K562 (cell line): ENCODE data around the gene LRRC1. TPM values are rescaled to one million over a fixed set of nuclear protein-coding genes. Genes with fewer than 3 reads are reported as not detected.

Experiments used
- ATAC-seq: fragments of 200-7000 bp; cut with Tn5 transposase; 3 replicates; pipeline ENCODE4 v1.9.1; 2020; ENCODE audit warnings: moderate library complexity
- BruUV-seq: library from RNA; stranded (reverse); fragments of 400-500 nt; replicated peaks from 2 replicates; lab custom pipeline; 2021; lab: Mats Ljungman, UMichigan
- CTCF ChIA-PET: fragments of 300-600 bp; formaldehyde crosslinking; extraction: SDS; loops from one replicate; lab custom pipeline; 2021; ENCODE audit warnings: low intra/inter-chr PET ratio; lab: Yijun Ruan, JAX
- POLR2A ChIA-PET: fragments of 300-600, 350-650 bp; sonication (Branson Sonifier 250); formaldehyde crosslinking; extraction: SDS; loops from one replicate; lab custom pipeline; 2021; ENCODE audit warnings: antibody characterized with exemption, inconsistent platforms; lab: Yijun Ruan, JAX
- DNase-seq, 4 experiments: peaks; one replicate each; pipeline versions ENCODE4 v3.0.0 to v3.0.0-alpha.2; 2011 to 2018; ENCODE audit warnings: low spot score in 3 of 4, mixed read lengths in 3 of 4; ENCODE audit errors: extremely low read depth in 1 of 4
- FAIRE-seq: peaks from 2 replicates; lab custom pipeline; 2011; peaks lifted over from hg19 to GRCh38; lab: Jason Lieb, UNC
- H2AFZ ChIP-seq: 2 replicates; pipeline ENCODE4 v1.6.0; 2011; ENCODE audit warnings: low read depth, low read length, control low read depth, inconsistent platforms
- H3K27ac ChIP-seq: fragments of 200-600 bp; 3 replicates; pipeline ENCODE4 v1.8.0; 2011; ENCODE audit warnings: low read depth, mild to moderate bottlenecking, control low read depth, inconsistent platforms, low read length, moderate library complexity, mixed read lengths; ENCODE audit errors: extremely low read depth
- H3K27me3 ChIP-seq, 2 experiments: fragments of 300-600 bp in 1 of 2; 2 replicates in 1 of 2; 3 replicates in 1 of 2; pipeline versions ENCODE4 v1.6.0 to v1.8.0; 2011; ENCODE audit warnings: inconsistent platforms in 2 of 2, low read length in 2 of 2, mild to moderate bottlenecking in 1 of 2, mixed read lengths in 1 of 2, moderate library complexity in 1 of 2; ENCODE audit not compliant: control insufficient read depth in 2 of 2, insufficient read depth in 2 of 2
- H3K36me3 ChIP-seq: fragments of 300-600 bp; 3 replicates; pipeline ENCODE4 v1.8.0; 2011; ENCODE audit warnings: mild to moderate bottlenecking, low read length, inconsistent platforms; ENCODE audit not compliant: control insufficient read depth, insufficient read depth
- H3K4me1 ChIP-seq, 2 experiments: fragments of 200-600 bp in 1 of 2; replicated peaks in 1 of 2; 2 replicates in 1 of 2; 3 replicates in 1 of 2; pipeline versions ENCODE4 v1.5.1 to v1.8.0; 2011; ENCODE audit warnings: inconsistent platforms in 2 of 2, low read length in 2 of 2, mild to moderate bottlenecking in 1 of 2, mixed read lengths in 1 of 2, moderate library complexity in 1 of 2; ENCODE audit not compliant: control insufficient read depth in 2 of 2, insufficient read depth in 2 of 2
- H3K4me2 ChIP-seq: 2 replicates; pipeline ENCODE4 v1.6.1; 2011; ENCODE audit warnings: low read length, control low read depth, inconsistent platforms, mixed read lengths; ENCODE audit not compliant: insufficient read depth
- H3K4me3 ChIP-seq: fragments of 200-600 bp; sonication (generic), shearing (Covaris generic); 2 replicates; pipeline ENCODE4 v1.5.1; 2016; ENCODE audit warnings: control low read depth, inconsistent platforms
- H3K79me2 ChIP-seq: fragments of 200-600 bp; 3 replicates; pipeline ENCODE4 v1.8.0; 2011; ENCODE audit warnings: low read length, inconsistent platforms; ENCODE audit not compliant: control insufficient read depth, insufficient read depth
- H3K9ac ChIP-seq, 2 experiments: 2 replicates each; pipeline versions ENCODE4 v1.6.0 to v1.6.1; 2011; ENCODE audit warnings: low read depth in 2 of 2, low read length in 2 of 2, control low read depth in 1 of 2, inconsistent platforms in 1 of 2, mild to moderate bottlenecking in 1 of 2, mixed read lengths in 1 of 2; ENCODE audit not compliant: insufficient read depth in 1 of 2
- H3K9me1 ChIP-seq: one replicate; pipeline ENCODE4 v1.6.0; 2011; ENCODE audit warnings: inconsistent platforms, mild to moderate bottlenecking, low read length, moderate library complexity; ENCODE audit not compliant: control insufficient read depth, insufficient read depth
- H3K9me3 ChIP-seq: replicated peaks from 2 replicates; pipeline ENCODE4 v1.5.1; 2011; ENCODE audit warnings: low read depth, low read length, inconsistent platforms; ENCODE audit not compliant: control insufficient read depth, insufficient read depth
- H4K20me1 ChIP-seq: replicated peaks from 2 replicates; pipeline ENCODE4 v1.6.1; 2011; ENCODE audit warnings: low read length, inconsistent platforms, mixed read lengths; ENCODE audit not compliant: control insufficient read depth, insufficient read depth
- ARID1B ChIP-seq: fragments of 450-650 bp; IDR thresholded peaks from 2 replicates; pipeline ENCODE4 v1.6.1; 2016; ENCODE audit warnings: antibody characterized with exemption, mild to moderate bottlenecking, inconsistent platforms
- CBX2 ChIP-seq: fragments of 200-600 bp; sonication (generic); IDR thresholded peaks from one replicate; pipeline ENCODE4 v1.6.1; 2012; ENCODE audit warnings: mild to moderate bottlenecking, low read length, inconsistent platforms; ENCODE audit not compliant: insufficient read depth, poor library complexity, severe bottlenecking
- NR2F6 ChIP-seq: fragments of 450-650 bp; formaldehyde crosslinking; IDR thresholded peaks from 2 replicates; pipeline ENCODE4 v1.4.0; 2020; ENCODE audit warnings: mild to moderate bottlenecking
- PHF20 ChIP-seq: fragments of 450-650 bp; IDR thresholded peaks from 2 replicates; pipeline ENCODE4 v1.6.1; 2018; ENCODE audit not compliant: partially characterized antibody
- SAFB ChIP-seq: fragments of 200-400 bp; formaldehyde crosslinking; IDR thresholded peaks from 2 replicates; pipeline ENCODE4 v1.6.1; 2017; ENCODE audit warnings: low read depth, low read length, borderline replicate concordance
- STAG1 ChIP-seq: sonication (generic); formaldehyde crosslinking; IDR thresholded peaks from 2 replicates; pipeline ENCODE4 v1.5.0; 2020; ENCODE audit warnings: missing genetic modification reagents, borderline replicate concordance
- YBX1 ChIP-seq: fragments of 450-650 bp; IDR thresholded peaks from 2 replicates; pipeline ENCODE4 v1.7.1; 2016; ENCODE audit warnings: mild to moderate bottlenecking
- ZNF444 ChIP-seq: fragments of 250-450 bp; sonication (Bioruptor Pico); IDR thresholded peaks from 2 replicates; pipeline ENCODE4 v1.4.0; 2020; ENCODE audit warnings: mild to moderate bottlenecking, moderate library complexity
- WGBS: fragments of 100-300 bp; shearing (Covaris generic); methylation state at CpG from one replicate; pipeline ENCODE4 v1.1.6; 2016; ENCODE audit warnings: low coverage, mixed read lengths; ENCODE audit not compliant: insufficient coverage; ENCODE audit errors: missing lambda C conversion rate; 5-methylcytosine and 5-hydroxymethylcytosine counted together
- in situ Hi-C: fragments of 300-500 bp; cut with MboI; formaldehyde crosslinking; loops from 4 replicates; pipeline ENCODE4 v1.15.0; 2018; ENCODE audit warnings: inconsistent platforms, mixed read lengths
- intact Hi-C: fragments of 100-400 bp; cut with micrococcal nuclease; formaldehyde crosslinking; loops from 2 replicates; pipeline ENCODE4 v1.14.2; 2022
- polyA plus RNA-seq, 8 experiments: library from polyadenylated mRNA; depleted of rRNA in 4 of 8; stranded (reverse) in 5 of 8; unstranded in 3 of 8; fragments of >200 nt; fragmentation: Nextera tagmentation in 2 of 8; fragmentation: Illumina TruSeq in 1 of 8; extraction: Ambion mirVana in 2 of 8; extraction: Trizol in 1 of 8; gene quantifications; 2 replicates each; pipeline versions ENCODE4 v1.2.1 to v1.2.3, GENCODE V29; 2011 to 2014; ENCODE audit warnings: inconsistent platforms in 1 of 8, missing spikeins in 1 of 8
- total RNA-seq, 7 experiments: library from RNA; depleted of rRNA in 6 of 7; stranded (reverse); fragments of >200 nt in 6 of 7; fragmentation: Illumina TruSeq in 2 of 7; extraction: Trizol in 2 of 7; gene quantifications; 2 replicates each; pipeline versions ENCODE4 v1.2.1 to v1.2.3, GENCODE V29; 2011 to 2021; ENCODE audit warnings: low replicate concordance in 1 of 7
- TF ChIP-seq, protein P1 (sequence below): fragments of 450-650 bp; IDR thresholded peaks from 2 replicates; pipeline ENCODE4 v1.6.1; 2017; ENCODE audit warnings: antibody characterized with exemption, mild to moderate bottlenecking

LRRC1 gene
- total and polyA plus RNA-seq, 9 of the 15 experiments (the other 6 are each of a cell fraction or from before 2014, with no cell fraction given): not detected

DNA sequence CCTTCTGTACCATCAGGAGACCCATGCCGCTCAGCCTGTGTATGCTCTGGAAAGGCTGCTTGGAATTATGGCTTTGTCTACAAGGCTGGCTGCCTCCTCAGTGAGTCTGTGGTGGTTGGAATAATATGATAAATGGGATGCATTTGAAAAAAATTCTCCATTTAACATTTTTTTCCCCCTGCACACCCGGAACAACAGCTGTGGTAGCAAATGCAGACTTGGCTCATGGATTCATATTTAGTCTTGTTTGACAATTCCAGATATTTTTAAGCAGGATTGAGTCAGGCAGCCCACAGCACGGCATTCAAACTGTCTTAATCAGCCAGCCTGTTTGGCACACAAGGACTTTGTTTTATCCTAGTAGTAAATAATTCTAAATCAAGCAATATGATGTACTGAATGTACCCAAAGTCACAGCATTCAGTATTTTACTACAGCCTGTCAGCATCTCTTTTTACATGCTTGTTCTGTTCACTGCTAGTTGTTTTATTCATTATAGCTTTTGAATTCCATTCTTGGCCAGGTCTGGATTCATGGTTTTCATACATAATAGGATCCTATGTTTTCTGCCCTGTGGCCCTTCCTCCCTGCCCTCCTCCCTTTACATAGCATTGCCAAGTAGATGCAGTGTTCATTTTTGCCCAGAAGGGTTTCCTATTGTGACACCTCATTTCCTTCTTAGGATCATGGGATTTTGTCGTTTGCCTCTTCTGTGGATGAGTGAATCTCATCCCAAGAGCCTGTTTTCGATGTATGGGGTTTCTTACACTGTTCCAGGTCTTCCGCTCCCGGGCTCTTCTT, 68.1 kb downstream of the LRRC1 start (continued):
- TF ChIP-seq SAFB (no peak), YBX1 (no peak), ZNF444 (CRISPR knock-in tag) (no peak), STAG1 (no peak), PHF20 (no peak)
- TF ChIP-seq, protein P1, sequence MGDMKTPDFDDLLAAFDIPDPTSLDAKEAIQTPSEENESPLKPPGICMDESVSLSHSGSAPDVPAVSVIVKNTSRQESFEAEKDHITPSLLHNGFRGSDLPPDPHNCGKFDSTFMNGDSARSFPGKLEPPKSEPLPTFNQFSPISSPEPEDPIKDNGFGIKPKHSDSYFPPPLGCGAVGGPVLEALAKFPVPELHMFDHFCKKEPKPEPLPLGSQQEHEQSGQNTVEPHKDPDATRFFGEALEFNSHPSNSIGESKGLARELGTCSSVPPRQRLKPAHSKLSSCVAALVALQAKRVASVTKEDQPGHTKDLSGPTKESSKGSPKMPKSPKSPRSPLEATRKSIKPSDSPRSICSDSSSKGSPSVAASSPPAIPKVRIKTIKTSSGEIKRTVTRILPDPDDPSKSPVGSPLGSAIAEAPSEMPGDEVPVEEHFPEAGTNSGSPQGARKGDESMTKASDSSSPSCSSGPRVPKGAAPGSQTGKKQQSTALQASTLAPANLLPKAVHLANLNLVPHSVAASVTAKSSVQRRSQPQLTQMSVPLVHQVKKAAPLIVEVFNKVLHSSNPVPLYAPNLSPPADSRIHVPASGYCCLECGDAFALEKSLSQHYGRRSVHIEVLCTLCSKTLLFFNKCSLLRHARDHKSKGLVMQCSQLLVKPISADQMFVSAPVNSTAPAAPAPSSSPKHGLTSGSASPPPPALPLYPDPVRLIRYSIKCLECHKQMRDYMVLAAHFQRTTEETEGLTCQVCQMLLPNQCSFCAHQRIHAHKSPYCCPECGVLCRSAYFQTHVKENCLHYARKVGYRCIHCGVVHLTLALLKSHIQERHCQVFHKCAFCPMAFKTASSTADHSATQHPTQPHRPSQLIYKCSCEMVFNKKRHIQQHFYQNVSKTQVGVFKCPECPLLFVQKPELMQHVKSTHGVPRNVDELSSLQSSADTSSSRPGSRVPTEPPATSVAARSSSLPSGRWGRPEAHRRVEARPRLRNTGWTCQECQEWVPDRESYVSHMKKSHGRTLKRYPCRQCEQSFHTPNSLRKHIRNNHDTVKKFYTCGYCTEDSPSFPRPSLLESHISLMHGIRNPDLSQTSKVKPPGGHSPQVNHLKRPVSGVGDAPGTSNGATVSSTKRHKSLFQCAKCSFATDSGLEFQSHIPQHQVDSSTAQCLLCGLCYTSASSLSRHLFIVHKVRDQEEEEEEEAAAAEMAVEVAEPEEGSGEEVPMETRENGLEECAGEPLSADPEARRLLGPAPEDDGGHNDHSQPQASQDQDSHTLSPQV: no peak

DNA sequence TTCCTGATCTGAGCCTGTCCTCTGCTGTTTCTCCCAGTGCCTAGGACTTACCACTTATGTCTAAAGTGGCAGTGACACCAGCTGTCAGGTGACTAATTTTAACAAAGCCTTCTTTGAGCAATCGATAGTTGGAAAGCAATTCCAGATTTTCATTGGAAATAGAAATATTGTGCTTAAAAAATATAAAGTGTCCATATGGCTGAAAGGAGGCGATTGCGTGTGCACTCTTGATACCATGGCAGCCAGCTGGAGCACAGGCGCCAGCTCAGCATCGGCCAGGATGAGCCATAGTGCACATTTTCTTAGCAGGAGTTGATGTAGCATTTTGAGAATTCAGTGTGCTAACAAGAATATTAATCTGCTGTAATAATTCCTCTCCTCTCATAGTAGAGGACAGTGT, 70.0 kb downstream of the LRRC1 start:
- no peak overlapping the region for H2AFZ ChIP-seq

More for the DNA sequence above, 70.0 kb downstream of the LRRC1 start:
- ChIA-PET POLR2A (interaction anchor here (0.6 kb wide), 1 partner anchor 50 kb away, joined by 3 read pairs; no protein-coding TSS in a partner anchor), CTCF (no interaction called here)
- DNase-seq: no peak
- no peaks in the 10 kb centered on the region for H4K20me1 ChIP-seq
- no peak overlapping the region for H3K27ac ChIP-seq
- no peak overlapping the region for H3K9ac ChIP-seq
- FAIRE-seq: no peak
- WGBS: 0% methylated on average over 5 of the region's 5 CpGs
- no peak overlapping the region for H3K4me3 ChIP-seq
- in situ Hi-C loops: no loop called here
- H3K36me3 ChIP-seq: no peaks in the 10 kb centered on the region
- H3K9me3 ChIP-seq: no peaks in the 10 kb centered on the region
- ATAC-seq: no peak
- H3K4me1 ChIP-seq: no peaks in the 10 kb centered on the region
- no peaks in the 10 kb centered on the region for H3K9me1 ChIP-seq
- no peak overlapping the region for H3K4me2 ChIP-seq
- no TSS peak for BruUV-seq
- intact Hi-C loops: no loop called here
- no peaks in the 10 kb centered on the region for H3K27me3 ChIP-seq
- no peaks in the 10 kb centered on the region for H3K79me2 ChIP-seq
- TF ChIP-seq NR2F6 (CRISPR knock-in tag) (no peak), CBX2 (no peak), ARID1B (no peak)
